HEK293T (cell line): ENCODE measurements around the gene WWTR1.

ENCODE experiments used
- CTCF ChIA-PET: fragments of 350-600 bp; formaldehyde crosslinking; extraction: SDS; loops from one replicate; lab custom pipeline; 2021; ENCODE audit warnings: antibody characterized with exemption, inconsistent platforms; lab: Yijun Ruan, JAX
- POLR2A ChIA-PET: fragments of 350-600 bp; formaldehyde crosslinking; extraction: SDS; loops from one replicate; lab custom pipeline; 2020; ENCODE audit warnings: antibody characterized with exemption, inconsistent platforms; lab: Yijun Ruan, JAX
- DNase-seq: peaks from one replicate; pipeline ENCODE4 v3.0.0; 2012; ENCODE audit warnings: mixed read lengths; ENCODE audit errors: extremely low spot score
- ARNT ChIP-seq: fragments of 450-650 bp; IDR thresholded peaks from 2 replicates; pipeline ENCODE4 v1.6.1; 2017; ENCODE audit warnings: mild to moderate bottlenecking
- BHLHE40 ChIP-seq: fragments of 450-650 bp; IDR thresholded peaks from 2 replicates; pipeline ENCODE4 v1.6.1; 2016; ENCODE audit warnings: mild to moderate bottlenecking, moderate library complexity, borderline replicate concordance
- CTBP1 ChIP-seq: fragments of 450-650 bp; IDR thresholded peaks from 2 replicates; pipeline ENCODE4 v1.6.1; 2016; ENCODE audit warnings: borderline replicate concordance
- ELF4 ChIP-seq: fragments of 450-650 bp; IDR thresholded peaks from 2 replicates; pipeline ENCODE4 v1.6.1; 2017; ENCODE audit warnings: antibody characterized with exemption
- FOXA1 ChIP-seq: fragments of 450-650 bp; IDR thresholded peaks from 2 replicates; pipeline ENCODE4 v1.6.1; 2016; ENCODE audit warnings: mild to moderate bottlenecking
- FOXK2 ChIP-seq: fragments of 450-650 bp; IDR thresholded peaks from 2 replicates; pipeline ENCODE4 v1.6.1; 2016; ENCODE audit warnings: mild to moderate bottlenecking
- FOXM1 ChIP-seq: fragments of 450-650 bp; IDR thresholded peaks from 2 replicates; pipeline ENCODE4 v1.6.1; 2017; ENCODE audit warnings: mild to moderate bottlenecking, borderline replicate concordance
- HDGF ChIP-seq: fragments of 450-650 bp; IDR thresholded peaks from 2 replicates; pipeline ENCODE4 v1.6.1; 2017; ENCODE audit warnings: antibody characterized with exemption, borderline replicate concordance
- L3MBTL2 ChIP-seq: fragments of 450-650 bp; conservative IDR thresholded peaks from 2 replicates; pipeline ENCODE4 v1.6.1; 2016; ENCODE audit warnings: mild to moderate bottlenecking
- LEF1 ChIP-seq: fragments of 450-650 bp; IDR thresholded peaks from 2 replicates; pipeline ENCODE4 v1.6.1; 2017; ENCODE audit warnings: mild to moderate bottlenecking, borderline replicate concordance
- NFRKB ChIP-seq: fragments of 450-650 bp; IDR thresholded peaks from 2 replicates; pipeline ENCODE4 v1.6.1; 2016; ENCODE audit warnings: mild to moderate bottlenecking, moderate library complexity
- SP1 ChIP-seq: fragments of 450-650 bp; IDR thresholded peaks from 2 replicates; pipeline ENCODE4 v1.6.1; 2017
- SUZ12 ChIP-seq: fragments of 450-650 bp; IDR thresholded peaks from 2 replicates; pipeline ENCODE4 v1.6.1; 2016; ENCODE audit warnings: mild to moderate bottlenecking
- TARDBP ChIP-seq: fragments of 450-650 bp; IDR thresholded peaks from 2 replicates; pipeline ENCODE4 v1.6.1; 2016
- ZNF384 ChIP-seq: fragments of 450-650 bp; IDR thresholded peaks from 2 replicates; pipeline ENCODE4 v1.6.1; 2016
- TF ChIP-seq, protein P1 (sequence below): fragments of 450-650 bp; IDR thresholded peaks from 2 replicates; pipeline ENCODE4 v1.6.1; 2016

Gene WWTR1

GRCh38 chr3:149514471-149514870 lies 143.4 kb downstream of the WWTR1 start:
- POLR2A ChIA-PET: no interaction called here
- no peak for DNase-seq
- CTCF ChIA-PET: interaction anchor here (0.7 to 1.3 kb wide), 2 partner anchors 17 to 257 kb away, joined by 3 to 6 read pairs; no protein-coding TSS in a partner anchor
- no peak for TF ChIP-seq SP1
- TF ChIP-seq LEF1: no peak
- no peak for TF ChIP-seq CTBP1
- no peak for TF ChIP-seq L3MBTL2
- TF ChIP-seq FOXK2: no peak
- no peak for TF ChIP-seq ELF4
- TF ChIP-seq FOXA1: no peak
- no peak for TF ChIP-seq TARDBP
- no peak for TF ChIP-seq SUZ12

- DNase-seq: peak; percentile 78
- ChIA-PET POLR2A (no interaction called here), CTCF (interaction anchor here (0.6 to 1.5 kb wide), 7 partner anchors 28 to 296 kb away, joined by 3 to 6 read pairs (median 4); no protein-coding TSS in a partner anchor)
- peak; percentile 77 for TF ChIP-seq ZNF384
- TF ChIP-seq LEF1: no peak
Observed at GRCh38 chr3:149512073-149512782, 145.6 kb downstream of the WWTR1 start.

DNA sequence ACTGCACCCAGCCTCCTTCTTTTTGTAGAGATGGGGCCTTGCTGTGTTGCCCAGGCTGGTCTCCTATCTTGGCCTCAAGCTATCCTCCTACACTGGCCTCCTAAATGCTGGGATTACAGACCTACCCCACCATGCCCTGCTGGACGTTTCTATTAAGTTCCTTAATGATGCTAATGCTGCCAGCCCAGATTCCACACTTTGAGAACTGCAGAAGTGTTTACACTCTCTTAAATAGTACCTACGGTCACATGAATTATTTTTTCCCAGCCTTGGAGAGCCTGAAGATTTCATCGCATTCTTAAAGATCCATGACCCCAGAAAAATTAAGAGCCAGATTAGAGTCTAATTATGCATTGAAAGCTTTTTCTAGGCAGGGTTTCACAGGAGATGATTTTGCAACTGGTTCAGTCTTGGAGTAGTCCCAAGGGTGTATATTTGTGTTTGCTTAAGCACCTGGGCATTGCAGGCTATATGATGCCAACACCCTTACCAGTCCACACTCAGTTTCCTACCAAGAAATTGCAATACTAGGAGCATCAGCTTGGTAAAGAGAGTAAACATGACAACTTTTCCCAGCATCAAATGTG lies 146.7 kb downstream of the WWTR1 start:
- CTCF ChIA-PET: interaction anchor here (0.7 to 1.3 kb wide), 2 partner anchors 78 to 260 kb away, joined by 4 to 6 read pairs; no protein-coding TSS in a partner anchor
- no peak for DNase-seq
- POLR2A ChIA-PET: no interaction called here
- TF ChIP-seq SUZ12 (no peak), ZNF384 (no peak), NFRKB (no peak), ELF4 (no peak), L3MBTL2 (no peak), ARNT (no peak)

DNA sequence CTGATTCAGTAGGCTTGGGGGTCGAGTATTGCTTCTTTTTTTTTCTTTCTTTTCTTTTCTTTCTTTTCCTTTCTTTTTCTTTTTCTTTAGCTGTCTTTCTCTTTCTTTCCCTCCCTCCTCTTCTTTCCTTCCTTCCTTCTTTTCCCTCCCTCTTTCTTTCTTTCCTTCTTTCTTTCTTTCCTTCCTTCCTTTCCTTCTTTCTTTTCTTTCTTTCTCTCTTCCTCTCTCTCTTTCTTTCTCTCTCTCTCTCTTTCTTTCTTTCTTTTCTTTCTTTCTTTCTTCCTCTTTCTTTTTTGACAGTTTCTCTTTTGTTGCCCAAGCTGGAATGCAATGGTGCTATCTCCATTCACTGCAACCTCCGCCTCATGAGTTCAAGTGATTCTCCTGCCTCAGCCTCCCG lies 147.3 kb downstream of the WWTR1 start:
- POLR2A ChIA-PET: interaction anchor here (1.2 kb wide), 1 partner anchor 242 kb away, joined by 3 read pairs; the partner anchor contains the start of gene COMMD2
- no peak for DNase-seq
- TF ChIP-seq FOXM1 (no peak), FOXA1 (no peak)
- CTCF ChIA-PET: interaction anchor here (1.3 kb wide), 1 partner anchor 261 kb away, joined by 4 read pairs; no protein-coding TSS in a partner anchor

DNA sequence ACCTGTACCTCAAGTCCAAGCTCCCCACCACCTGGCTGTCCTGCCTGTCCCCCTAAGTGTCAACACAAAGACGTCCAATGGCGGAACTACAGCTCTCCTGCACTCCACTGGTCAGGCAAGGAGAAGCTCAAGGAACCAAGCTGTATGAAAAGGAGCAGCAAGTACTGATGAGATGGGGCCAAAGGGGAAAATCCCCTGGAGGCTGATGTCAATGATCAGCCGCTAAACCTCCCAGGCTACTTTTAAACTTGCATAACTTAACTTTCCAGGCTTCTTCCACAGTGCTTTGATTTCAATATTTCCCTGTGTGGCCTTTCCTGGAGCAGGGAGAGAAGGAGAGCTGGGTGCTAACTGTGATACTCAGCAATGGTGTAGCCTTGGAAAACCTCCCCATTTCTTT lies 148.3 kb downstream of the WWTR1 start:
- DNase-seq: no peak
- CTCF ChIA-PET: interaction anchor here (1.0 kb wide), 1 partner anchor 299 kb away, joined by 5 read pairs; no protein-coding TSS in a partner anchor
- POLR2A ChIA-PET: interaction anchor here (1.2 kb wide), 1 partner anchor 243 kb away, joined by 3 read pairs; the partner anchor contains the start of gene COMMD2
- no peak for TF ChIP-seq FOXK2
- TF ChIP-seq SP1: no peak
- no peak for TF ChIP-seq ZNF384
- no peak for TF ChIP-seq HDGF
- no peak for TF ChIP-seq FOXA1
- no peak for TF ChIP-seq BHLHE40
- TF ChIP-seq, protein P1, sequence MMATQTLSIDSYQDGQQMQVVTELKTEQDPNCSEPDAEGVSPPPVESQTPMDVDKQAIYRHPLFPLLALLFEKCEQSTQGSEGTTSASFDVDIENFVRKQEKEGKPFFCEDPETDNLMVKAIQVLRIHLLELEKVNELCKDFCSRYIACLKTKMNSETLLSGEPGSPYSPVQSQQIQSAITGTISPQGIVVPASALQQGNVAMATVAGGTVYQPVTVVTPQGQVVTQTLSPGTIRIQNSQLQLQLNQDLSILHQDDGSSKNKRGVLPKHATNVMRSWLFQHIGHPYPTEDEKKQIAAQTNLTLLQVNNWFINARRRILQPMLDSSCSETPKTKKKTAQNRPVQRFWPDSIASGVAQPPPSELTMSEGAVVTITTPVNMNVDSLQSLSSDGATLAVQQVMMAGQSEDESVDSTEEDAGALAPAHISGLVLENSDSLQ: no peak

DNA sequence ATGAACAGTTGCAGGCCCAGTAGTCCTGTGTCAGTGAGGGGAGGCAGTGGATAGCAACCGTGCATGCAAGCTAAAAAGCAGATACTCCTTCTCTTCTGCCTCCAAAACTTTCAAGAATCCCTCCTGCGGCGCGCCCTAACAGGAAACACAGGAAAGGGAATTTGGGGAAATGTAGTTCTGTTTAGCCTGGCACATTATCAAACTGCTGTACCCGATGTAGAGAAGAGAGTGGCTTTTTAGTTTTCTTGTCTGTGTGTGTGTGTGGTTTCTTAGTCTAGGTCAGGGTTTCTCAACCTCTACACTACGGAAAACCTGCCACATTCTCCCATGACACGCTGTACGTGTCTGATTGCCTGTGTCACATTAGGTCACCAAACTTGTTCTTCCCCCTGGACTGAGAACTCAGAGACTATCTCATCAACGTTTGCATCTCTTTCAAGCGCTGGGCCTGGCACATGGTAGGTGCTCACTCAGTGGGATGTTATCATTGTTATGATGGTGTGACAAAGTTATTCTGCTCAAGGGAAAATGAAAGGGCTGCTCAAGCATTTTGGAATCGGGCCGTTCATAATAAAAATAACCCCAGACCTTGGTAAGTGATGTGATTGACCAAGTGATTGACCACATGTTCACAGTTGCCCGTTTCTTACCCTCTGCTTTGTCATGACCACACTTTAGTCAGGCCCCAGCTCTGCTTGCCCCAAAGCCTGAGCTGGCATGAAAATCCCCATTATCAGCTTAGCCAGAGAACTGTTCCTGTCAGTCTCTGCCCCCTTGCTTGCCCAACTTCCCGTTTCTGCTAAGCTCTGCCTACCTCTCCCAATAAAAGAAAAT lies 150.1 kb downstream of the WWTR1 start:
- ChIA-PET POLR2A (no interaction called here), CTCF (no interaction called here)
- no peak for TF ChIP-seq SP1
- TF ChIP-seq NFRKB: no peak
- TF ChIP-seq ARNT: no peak
- no peak for TF ChIP-seq FOXM1
- TF ChIP-seq L3MBTL2: no peak
- TF ChIP-seq TARDBP: no peak
- no peak for TF ChIP-seq HDGF
- TF ChIP-seq FOXA1: no peak
- TF ChIP-seq BHLHE40: no peak
- no peak for TF ChIP-seq SUZ12
- no peak for TF ChIP-seq ELF4
- TF ChIP-seq ZNF384: no peak
- TF ChIP-seq, protein P1: no peak
- no peak for TF ChIP-seq FOXK2
- TF ChIP-seq CTBP1: no peak
- TF ChIP-seq LEF1: no peak
- DNase-seq: no peak
